NCI-H2081 (cell line): ENCODE data around the gene GDPD5.

Source experiments
- DNase-seq, 2 experiments: peaks; one replicate each; lab custom pipeline; 2025; lab: John Stamatoyannopoulos, UW

The GDPD5 gene

DNA sequence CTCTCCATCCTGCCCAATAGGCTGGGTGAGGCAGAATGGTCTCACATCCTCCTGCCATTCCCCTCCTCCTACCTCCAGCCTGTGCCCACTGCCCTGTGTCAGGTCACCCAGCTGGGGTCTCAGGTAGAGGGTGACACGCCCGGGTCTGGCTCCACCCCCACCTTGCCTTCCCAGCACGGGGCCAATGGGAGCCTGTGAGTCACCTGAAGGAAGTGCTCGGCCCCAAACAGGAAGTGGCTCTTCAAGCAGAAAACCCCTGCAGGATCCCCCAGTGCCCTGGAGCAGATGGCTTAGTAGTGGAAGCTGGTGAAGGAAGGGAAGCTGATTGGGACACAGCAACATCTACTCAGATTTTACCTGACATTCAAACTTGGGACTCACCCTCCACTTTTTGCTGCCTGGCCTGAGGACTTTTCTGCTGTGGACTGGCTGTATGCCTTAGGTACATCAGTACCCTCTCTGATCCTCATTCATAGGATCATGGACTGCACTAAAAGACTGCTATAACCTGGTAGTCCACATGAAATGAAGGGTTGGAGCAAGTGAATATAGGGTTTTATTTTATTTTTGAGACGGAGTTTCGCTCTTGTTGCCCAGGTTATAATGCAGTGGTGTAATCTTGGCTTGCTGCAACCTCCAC, 33.4 kb downstream of the GDPD5 start:
- no peak for DNase-seq

DNA sequence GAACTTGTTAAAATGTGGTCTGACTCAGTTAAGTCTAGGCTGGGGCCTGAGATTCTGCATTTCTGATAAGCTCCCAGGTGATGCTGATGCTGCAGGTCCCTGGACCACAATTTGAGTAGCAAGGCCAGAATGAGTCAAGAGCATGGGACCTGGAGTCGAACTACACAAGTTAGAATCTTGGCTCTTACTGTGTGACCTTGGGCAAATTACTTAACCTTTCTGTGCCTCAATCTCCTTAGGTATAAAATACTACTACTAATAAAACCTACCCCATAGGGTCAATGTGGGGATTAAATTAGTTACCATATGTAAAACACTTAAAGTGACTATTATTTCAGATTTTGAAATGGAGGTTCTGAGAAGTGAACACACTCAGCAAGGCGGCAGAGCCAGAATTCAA, 34.3 kb downstream of the GDPD5 start:
- no peak for DNase-seq

DNA sequence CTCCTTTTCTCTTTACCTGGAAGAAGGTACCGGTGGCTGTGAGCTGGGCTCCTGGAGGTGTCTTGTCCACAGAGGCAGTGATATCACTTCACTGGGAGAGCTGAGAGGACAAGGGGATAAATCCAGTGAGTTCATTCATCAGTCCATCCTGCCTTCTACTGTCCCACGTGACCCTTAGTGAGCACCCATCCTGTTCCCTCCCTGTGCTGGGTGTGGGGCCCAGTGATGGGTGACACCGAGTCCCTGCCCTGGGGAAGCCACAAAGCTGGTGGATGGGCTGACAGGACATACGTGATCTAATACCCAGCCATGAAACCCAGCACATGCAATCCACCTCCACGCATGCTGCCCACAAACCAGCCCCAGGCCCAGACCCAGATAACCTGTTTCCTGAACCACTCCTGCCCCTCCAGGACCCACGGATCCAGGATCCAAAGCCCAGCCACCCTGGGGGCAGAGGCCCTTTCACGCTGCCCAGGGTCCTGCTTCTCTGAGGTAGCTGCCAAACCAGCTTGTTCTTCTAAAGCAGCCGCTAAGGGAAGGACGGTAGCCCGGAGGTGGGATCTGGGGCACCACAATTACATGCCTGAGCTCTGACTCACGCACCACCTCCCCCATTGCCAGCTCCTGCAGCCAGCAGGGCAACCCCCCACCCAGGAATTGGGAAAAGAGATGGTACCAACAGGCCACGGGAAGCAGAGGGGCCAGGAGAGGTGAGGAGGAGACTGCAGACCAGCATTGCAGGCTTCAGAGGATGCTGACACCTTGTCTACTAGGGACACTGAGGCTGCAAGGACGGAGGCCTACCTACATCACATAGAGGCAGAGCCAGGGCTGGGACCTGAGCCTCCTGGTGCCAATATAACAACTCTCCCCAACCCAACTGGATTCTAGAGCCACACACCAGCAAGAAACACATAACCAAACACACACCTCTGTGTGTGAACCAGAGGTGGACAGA, 35.2 kb downstream of the GDPD5 start:
- DNase-seq = no peak

DNA sequence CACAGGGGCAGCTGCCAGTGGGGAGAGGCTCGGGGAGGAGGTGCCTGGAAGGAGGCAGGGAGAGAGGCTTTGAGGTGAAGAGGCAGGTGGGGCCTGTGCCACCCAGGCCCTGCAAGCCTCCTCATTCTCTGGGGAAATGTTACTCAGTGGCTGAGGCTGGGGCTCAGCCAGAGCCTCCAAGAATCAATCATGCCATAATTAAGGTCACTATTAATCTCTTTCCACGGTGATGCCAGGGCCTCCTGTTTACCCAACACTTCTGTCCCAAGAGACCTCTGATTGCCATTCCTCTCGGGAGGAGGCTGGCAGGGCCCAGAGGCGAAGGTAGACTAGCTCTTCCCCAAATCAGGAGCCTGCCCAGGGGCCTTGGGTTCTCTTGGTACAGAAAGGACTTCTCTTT, 38.4 kb downstream of the GDPD5 start:
- no peak for DNase-seq

DNA sequence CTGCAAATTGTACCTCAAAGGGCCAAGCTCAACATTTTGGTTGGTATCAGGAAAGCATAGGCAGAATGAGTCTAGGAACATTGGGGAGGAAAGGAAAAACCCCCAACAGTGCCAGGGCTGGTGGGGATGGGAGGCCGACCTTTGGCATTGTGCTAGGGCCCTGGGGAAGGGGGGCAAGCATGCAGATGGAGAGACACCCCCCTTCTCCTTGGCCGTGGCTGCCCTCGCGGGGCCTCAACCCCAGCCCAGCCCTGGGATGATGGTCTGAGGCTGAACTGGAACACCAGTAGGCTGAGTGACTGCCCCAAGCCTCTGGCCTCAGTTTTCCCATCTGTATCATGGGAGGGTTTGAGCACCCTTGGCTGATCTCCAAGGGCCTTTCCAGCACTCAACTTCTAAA, 40.0 kb downstream of the GDPD5 start:
- DNase-seq = no peak

DNA sequence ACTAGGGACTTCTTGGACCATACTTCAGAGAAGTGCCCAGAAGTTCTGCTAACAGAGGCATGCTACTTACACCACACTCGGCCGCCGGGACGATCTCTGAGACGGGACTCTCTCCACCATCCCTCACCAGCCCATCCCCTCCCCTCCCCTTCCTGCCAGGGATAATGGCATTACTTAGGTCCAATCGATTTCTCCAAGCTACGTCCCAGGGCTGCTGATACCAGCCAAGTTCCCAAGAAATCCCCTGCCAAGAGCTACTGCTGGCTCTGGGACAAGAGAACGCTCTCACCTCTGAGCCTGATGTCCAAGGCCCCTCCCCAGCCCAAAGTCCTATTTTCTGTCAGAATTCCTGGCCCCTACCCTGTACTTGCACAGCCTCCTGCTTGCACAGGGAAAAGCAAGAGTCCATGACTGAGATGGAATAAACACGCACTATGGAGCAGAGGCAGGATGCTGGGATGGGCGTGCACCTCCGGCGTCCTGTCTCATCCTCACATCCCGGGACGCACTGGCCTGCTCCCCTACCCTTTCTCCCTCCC, 42.7 kb downstream of the GDPD5 start:
- DNase-seq = no peak

DNA sequence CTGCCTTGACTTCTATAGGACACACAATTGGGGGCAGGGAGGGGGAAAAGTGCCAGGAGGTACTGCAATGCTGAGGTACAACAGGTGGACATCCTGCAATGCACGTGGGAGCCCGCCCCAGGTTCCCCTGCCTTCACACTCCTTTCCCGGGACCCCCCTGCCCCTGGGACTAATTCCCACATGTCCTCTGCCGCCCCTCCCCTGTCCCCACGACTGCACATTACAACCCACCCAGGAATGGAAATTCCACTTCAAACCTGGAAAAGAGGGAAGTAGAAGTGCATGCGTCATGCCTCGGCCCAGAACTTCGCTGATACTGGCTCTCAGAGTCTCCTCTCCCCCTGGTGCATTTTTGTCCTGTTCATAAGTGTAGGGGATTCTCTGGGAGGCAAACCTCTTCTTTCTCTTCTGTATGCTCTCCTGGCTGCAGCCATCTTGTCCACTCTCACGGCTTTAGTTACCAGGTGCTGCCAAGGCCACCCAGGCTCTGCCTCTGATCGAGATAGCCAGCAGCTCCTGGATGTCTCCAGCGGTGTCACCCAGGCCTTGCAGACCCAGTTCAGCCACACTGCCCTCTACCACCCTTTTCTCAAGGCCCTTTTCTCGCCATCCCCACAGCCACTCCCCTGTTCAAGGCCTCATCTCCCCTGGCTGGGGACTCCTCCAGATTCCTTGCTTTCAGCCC, 43.7 kb downstream of the GDPD5 start:
- DNase-seq = no peak

DNA sequence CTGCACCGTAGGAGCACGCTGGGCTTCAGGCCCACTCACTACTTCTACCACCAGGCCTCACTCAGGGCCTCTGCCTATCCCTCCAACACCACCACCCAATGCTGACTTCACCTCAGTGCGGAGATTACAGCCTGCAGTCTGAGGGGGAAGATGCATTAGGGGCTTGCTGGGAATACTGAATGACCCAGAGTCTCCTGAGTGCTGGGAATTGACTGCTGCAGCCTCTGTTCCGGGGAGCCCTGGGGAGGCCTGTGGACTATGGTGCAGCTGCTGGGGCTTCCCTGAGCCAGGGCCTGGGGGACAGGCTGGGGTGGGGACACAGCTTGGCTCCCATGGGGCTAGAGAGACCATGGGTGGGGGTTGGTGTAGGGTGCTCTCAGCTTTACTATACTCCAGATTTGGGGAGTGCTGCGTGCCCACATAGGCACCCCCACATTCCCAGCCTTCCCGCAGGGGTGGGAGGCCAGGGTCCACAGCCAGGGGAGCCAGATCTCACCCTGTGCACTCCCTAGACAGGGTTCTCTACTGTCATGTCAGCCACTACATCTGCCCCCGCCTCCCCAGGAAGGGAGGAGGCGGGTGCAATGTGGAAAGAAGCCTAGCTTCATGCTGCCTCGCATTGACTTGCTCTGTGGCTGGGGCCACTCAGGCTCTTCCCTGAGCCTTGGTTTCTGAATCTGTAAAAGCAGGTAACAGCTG, 44.4 kb downstream of the GDPD5 start:
- no peak for DNase-seq

DNA sequence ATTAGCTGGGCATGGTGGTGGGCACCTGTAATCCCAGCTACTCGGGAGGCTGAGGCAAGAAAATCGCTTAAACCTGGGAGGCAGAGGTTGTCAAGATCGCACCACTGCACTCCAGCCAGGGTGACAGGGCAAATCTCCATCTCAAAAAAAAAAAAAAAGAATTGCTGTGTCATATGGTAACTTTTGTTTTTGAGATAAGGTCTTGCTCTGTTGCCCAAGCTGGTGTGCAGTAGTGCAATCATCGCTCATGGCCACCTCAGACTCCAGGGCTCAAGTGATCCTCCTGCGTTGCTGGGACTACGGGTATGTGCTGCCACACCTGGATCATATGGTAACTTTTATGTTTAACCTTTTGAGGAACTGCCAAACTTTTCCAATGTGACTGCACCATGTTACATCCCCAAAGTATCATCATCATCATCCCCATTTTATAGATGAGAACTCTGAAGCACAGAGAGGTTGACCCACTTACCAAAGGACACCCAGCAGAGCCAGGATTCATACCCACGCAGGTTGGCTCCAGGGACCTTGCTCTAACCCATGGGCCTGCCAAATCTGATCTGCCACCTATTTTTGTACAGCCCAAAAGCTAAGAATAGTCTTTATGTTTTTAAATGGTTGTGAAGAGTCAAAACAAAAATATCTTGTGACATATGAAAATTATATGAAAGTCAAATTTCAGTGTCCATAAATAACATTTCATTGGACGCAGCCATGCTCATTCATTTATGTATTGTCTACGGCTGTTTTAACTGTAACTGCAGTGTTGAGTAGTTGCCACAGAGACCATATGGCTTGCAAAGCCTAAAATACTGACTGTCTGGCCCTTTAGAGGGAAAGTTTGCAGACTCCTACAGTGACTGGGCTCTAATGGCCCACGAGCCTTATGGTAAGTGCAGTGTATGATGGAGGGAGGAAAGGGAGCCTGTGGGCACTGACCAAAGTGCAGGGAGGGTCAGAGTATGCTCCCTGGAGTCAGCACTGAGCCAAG, 45.3 kb downstream of the GDPD5 start:
- no peak for DNase-seq

DNA sequence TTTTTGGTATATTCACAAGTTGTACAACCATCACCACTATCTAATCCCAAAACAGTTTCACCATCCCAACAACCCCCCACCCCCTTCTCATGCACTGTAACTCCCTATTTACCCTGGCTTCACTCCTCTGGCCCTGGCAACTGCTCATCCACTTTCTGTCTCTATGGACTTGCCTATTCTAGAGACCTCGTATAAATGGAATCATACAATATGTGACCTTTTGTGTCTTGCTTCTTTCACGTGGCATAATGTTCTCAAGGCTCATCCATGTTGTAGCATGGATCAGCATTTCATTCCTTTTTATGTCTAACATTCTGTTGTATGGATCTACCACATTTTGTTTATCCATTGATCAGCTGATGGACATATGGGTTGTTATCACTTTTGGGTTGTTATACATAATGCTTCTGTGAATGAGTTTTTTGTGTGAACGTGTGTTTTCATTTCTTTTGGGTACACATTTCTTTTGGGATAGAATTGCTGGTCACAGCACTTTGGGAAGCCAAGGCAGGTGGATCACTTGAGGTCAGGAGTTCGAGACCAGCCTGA, 46.1 kb downstream of the GDPD5 start:
- no peak for DNase-seq

DNA sequence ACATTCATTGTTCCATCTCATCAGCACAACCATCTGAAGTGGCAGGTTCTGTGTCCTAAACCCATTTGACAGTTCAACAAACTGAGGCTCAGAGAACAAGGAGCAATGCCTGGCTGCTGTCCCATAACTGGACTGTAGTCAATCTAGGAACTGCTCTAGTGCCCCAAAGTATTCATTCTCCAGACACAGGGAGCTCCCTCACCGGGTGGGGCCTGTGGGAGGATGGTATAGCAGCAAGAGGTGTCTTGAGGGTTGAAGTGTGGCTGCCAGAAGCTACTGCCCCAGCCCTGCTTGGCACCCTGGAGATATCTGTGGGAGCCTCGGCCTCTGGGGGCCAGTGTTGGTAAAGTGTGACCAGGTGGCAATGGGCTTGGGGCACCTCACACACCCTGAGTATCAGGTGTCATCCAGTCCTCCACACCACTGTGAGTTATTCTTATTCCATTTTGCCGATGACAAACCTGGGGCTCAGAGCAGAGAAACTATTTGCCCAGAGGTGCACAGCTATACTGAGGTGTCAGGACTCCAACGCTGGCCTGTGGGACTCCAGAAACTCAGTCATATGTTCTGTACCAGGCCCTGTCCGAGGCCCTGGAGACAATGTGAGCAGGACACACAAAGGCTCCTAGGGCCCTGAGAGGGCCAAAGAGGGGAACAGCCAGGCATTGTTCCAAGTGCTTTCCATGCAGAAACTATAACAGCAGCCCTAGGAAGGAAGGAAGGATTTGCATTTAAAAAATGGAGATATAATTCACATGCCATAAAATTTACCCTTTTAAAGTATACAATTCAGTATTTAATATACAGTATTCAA, 46.8 kb downstream of the GDPD5 start:
- DNase-seq = no peak

DNA sequence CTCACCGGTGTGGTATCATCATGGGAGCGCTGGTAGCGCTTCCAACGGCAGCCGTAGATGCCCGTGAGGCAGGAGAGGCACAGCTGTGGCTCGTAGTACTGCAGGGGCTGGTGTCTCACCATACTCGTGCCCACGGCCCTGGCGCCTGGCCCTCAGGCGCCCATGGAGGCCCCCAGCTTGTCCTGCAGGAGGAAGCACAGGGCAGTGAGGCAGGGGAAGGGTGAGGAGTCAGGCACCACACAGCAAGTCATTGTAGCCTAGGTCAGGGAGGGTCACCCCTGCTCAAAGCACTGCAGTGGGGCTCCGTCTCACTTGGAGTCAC, 48.2 kb downstream of the GDPD5 start:
- no peak for DNase-seq

DNA sequence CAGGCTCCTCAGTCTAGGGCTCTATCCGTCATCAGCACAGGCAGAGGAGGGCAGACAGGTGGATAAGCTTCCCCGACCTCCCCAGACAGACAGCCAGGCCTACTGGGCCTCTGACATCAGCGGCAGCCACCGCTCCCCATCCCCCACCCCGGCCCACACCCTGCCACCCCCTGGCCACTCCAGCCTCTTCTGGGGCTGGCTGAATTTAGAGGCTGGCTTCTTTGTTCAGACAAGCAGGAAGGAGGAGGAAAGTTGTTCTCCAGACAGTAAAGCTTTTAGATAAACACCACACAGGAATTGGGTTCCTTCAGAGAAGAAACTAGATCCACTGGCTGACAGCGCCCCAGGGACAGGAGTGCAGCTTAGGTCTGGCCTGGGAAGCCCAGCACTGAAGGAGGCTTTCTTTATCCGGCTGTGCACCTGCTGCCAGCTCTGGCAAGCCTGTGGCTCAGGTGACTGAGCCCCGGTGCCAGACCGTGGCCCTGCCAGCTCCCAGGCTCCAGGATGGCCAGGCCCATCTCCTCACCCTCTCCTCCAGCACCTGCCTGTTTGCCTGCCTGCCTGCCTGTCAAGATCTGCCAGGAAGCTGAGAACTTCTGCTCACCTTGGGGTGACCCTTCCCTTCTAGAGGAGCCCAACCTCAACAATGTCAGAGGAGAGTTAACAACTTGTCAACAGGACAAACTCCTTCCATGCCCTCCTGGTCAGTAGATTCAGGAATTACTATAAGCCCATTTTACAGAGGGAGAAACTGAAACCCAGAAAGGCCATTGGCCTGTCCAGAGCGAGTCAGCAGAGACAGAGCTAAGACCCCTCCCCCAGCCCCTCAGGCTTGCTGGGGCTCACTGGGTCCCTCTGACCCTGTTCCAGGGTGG, 48.8 kb downstream of the GDPD5 start:
- DNase-seq = no peak

DNA sequence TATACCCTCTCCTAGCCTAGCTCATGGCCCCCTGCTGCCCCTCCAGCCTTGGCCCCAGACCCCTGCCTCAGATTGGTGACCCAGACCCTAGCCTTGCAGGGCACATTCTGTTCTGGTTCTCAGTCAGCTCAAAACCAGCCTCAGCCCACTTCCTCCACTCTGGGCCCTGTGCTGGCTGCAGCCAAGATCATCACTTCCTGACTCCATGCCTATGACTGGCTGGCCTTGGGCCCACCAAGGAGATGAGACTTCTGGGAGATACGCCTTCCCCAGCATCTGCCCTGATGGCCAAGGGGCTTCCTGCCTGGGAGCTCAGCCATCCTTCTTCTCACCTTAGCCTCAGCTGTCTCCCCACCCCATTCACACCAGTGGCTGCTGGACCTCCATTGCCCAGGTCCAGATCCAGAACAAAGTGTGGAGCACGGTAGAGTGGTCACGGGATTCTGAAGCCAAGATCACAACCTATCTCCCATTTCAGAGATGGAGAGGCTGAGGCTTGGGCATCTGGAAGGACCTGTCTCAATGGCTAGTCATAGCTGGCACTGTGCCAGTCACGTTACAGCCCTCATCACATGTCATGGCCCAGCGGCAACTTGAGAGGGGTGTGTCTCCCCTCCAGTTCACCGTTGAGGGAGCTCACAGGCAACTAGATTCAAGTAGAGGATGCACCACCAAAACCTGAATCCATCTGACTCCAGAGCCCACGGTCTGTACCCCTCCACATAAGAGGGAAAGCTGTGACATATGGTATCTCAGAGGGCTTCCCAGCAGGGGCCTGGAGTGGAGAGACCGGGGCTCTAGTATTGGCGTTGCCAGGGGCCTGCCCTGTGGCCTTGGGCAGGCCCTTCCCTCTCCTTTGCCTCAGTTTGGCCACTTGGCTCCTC, 49.7 kb downstream of the GDPD5 start:
- DNase-seq = peak in 1 of 2 experiments; percentile 15

DNA sequence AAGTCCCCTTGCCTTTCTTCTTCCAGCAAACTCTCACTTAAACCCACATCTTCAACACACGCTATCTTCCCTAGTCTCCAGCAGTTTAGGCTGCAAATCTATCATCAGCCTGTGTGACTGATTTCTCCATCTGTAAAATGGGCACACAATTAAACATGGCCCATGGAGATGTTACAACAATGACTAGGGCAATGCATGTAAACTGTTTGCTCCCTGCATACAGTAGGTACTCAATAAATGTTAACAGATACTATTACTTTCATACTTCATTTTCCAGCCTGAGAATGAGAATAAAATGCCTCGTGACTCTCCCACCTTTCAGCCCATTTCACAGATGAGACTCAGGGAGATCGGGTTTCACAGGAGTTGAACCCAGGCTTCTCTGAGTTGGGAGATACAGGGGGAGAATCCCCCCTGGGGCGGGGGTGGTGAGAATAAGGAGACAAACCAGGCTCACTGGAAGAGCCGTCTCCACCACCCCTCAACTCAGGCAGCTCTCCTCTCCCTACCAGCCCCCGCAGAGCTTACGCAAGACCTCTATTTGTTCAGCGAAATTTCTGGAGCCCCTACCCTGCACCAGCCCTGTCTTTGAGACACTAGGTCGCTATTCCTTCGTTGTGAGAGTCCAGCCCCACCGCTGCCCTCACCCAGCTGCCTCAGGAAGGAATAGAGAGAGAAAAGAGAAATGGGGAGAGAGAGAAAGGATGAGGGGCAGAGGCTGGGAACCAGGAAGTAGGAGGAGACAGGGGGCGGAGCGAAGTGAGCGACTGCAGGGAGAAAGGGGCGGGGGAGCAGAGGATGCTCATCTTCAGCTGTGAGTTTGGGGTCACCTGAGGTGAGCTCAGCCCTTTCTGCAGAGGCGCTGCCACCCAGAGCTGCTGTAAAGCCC, 50.6 kb downstream of the GDPD5 start:
- no peak for DNase-seq

DNA sequence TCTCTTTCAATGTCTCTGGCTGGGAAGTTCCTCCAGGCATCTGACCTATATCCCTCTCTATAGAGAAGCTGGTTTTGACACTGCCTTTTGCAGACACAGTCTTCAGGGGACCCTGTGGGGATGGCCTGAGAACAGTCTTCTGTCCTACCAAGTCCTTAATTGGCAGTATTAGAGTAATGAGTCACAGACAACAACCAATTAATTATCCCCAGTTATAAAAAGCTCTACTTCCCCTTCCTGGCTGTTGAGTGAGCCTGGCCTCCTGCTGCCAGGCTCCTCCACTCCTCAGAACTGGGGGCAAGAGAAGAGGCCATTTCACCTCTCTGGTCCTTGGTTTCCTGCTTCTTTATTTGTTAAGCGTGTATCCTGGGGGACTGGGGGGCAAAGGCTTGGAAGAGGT, 51.5 kb downstream of the GDPD5 start:
- DNase-seq = no peak

DNA sequence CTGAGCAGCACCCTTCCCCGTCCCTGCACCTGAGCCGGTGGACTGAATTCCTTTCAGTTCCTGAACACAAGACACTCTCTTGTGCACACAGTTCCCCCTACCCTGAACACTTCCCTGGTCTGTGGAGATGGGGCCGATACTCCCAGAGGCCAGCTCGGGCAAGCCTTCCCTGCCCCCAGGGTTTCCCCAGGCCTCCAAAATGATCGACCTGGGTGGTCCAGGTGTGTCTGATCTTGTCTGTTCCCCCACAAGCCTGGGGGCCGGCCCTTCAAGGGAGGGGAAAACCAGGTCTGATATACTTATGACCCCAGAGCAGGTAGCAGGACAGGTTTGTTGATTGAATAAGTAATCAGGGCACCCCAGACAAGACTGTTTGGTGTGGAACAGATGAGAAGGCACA, 52.1 kb downstream of the GDPD5 start:
- DNase-seq = no peak
